K562 (cell line): Measurements from ENCODE around the gene ARHGAP42. TPM values are rescaled to one million over a fixed set of nuclear protein-coding genes. Genes with fewer than 3 reads are reported as not detected.

Experiments
- ATAC-seq: fragments of 200-7000 bp; cut with Tn5 transposase; 3 replicates; pipeline ENCODE4 v1.9.1; 2020; ENCODE audit warnings: moderate library complexity
- BruUV-seq: library from RNA; stranded (reverse); fragments of 400-500 nt; replicated peaks from 2 replicates; lab custom pipeline; 2021; lab: Mats Ljungman, UMichigan
- CTCF ChIA-PET: fragments of 300-600 bp; formaldehyde crosslinking; extraction: SDS; loops from one replicate; lab custom pipeline; 2021; ENCODE audit warnings: low intra/inter-chr PET ratio; lab: Yijun Ruan, JAX
- POLR2A ChIA-PET: fragments of 300-600, 350-650 bp; sonication (Branson Sonifier 250); formaldehyde crosslinking; extraction: SDS; loops from one replicate; lab custom pipeline; 2021; ENCODE audit warnings: antibody characterized with exemption, inconsistent platforms; lab: Yijun Ruan, JAX
- DNase-seq, 4 experiments: peaks; one replicate each; pipeline versions ENCODE4 v3.0.0 to v3.0.0-alpha.2; 2011 to 2018; ENCODE audit warnings: low spot score in 3 of 4, mixed read lengths in 3 of 4; ENCODE audit errors: extremely low read depth in 1 of 4
- FAIRE-seq: peaks from 2 replicates; lab custom pipeline; 2011; peaks lifted over from hg19 to GRCh38; lab: Jason Lieb, UNC
- H2AFZ ChIP-seq: 2 replicates; pipeline ENCODE4 v1.6.0; 2011; ENCODE audit warnings: low read depth, low read length, control low read depth, inconsistent platforms
- H3K27ac ChIP-seq: fragments of 200-600 bp; 3 replicates; pipeline ENCODE4 v1.8.0; 2011; ENCODE audit warnings: low read depth, mild to moderate bottlenecking, control low read depth, inconsistent platforms, low read length, moderate library complexity, mixed read lengths; ENCODE audit errors: extremely low read depth
- H3K27me3 ChIP-seq, 2 experiments: fragments of 300-600 bp in 1 of 2; 2 replicates in 1 of 2; 3 replicates in 1 of 2; pipeline versions ENCODE4 v1.6.0 to v1.8.0; 2011; ENCODE audit warnings: inconsistent platforms in 2 of 2, low read length in 2 of 2, mild to moderate bottlenecking in 1 of 2, mixed read lengths in 1 of 2, moderate library complexity in 1 of 2; ENCODE audit not compliant: control insufficient read depth in 2 of 2, insufficient read depth in 2 of 2
- H3K36me3 ChIP-seq: fragments of 300-600 bp; 3 replicates; pipeline ENCODE4 v1.8.0; 2011; ENCODE audit warnings: mild to moderate bottlenecking, low read length, inconsistent platforms; ENCODE audit not compliant: control insufficient read depth, insufficient read depth
- H3K4me1 ChIP-seq, 2 experiments: fragments of 200-600 bp in 1 of 2; replicated peaks in 1 of 2; 2 replicates in 1 of 2; 3 replicates in 1 of 2; pipeline versions ENCODE4 v1.5.1 to v1.8.0; 2011; ENCODE audit warnings: inconsistent platforms in 2 of 2, low read length in 2 of 2, mild to moderate bottlenecking in 1 of 2, mixed read lengths in 1 of 2, moderate library complexity in 1 of 2; ENCODE audit not compliant: control insufficient read depth in 2 of 2, insufficient read depth in 2 of 2
- H3K4me2 ChIP-seq: 2 replicates; pipeline ENCODE4 v1.6.1; 2011; ENCODE audit warnings: low read length, control low read depth, inconsistent platforms, mixed read lengths; ENCODE audit not compliant: insufficient read depth
- H3K4me3 ChIP-seq: fragments of 200-600 bp; sonication (generic), shearing (Covaris generic); 2 replicates; pipeline ENCODE4 v1.5.1; 2016; ENCODE audit warnings: control low read depth, inconsistent platforms
- H3K79me2 ChIP-seq: fragments of 200-600 bp; 3 replicates; pipeline ENCODE4 v1.8.0; 2011; ENCODE audit warnings: low read length, inconsistent platforms; ENCODE audit not compliant: control insufficient read depth, insufficient read depth
- H3K9ac ChIP-seq, 2 experiments: 2 replicates each; pipeline versions ENCODE4 v1.6.0 to v1.6.1; 2011; ENCODE audit warnings: low read depth in 2 of 2, low read length in 2 of 2, control low read depth in 1 of 2, inconsistent platforms in 1 of 2, mild to moderate bottlenecking in 1 of 2, mixed read lengths in 1 of 2; ENCODE audit not compliant: insufficient read depth in 1 of 2
- H3K9me1 ChIP-seq: one replicate; pipeline ENCODE4 v1.6.0; 2011; ENCODE audit warnings: inconsistent platforms, mild to moderate bottlenecking, low read length, moderate library complexity; ENCODE audit not compliant: control insufficient read depth, insufficient read depth
- H3K9me3 ChIP-seq: replicated peaks from 2 replicates; pipeline ENCODE4 v1.5.1; 2011; ENCODE audit warnings: low read depth, low read length, inconsistent platforms; ENCODE audit not compliant: control insufficient read depth, insufficient read depth
- H4K20me1 ChIP-seq: replicated peaks from 2 replicates; pipeline ENCODE4 v1.6.1; 2011; ENCODE audit warnings: low read length, inconsistent platforms, mixed read lengths; ENCODE audit not compliant: control insufficient read depth, insufficient read depth
- ARID1B ChIP-seq: fragments of 450-650 bp; IDR thresholded peaks from 2 replicates; pipeline ENCODE4 v1.6.1; 2016; ENCODE audit warnings: antibody characterized with exemption, mild to moderate bottlenecking, inconsistent platforms
- ATF2 ChIP-seq: sonication (generic); formaldehyde crosslinking; IDR thresholded peaks from 2 replicates; pipeline ENCODE4 v1.8.1; 2022; ENCODE audit warnings: missing genetic modification reagents
- CBX3 ChIP-seq, 2 experiments: IDR thresholded peaks; 1 replicate in 1 of 2; 2 replicates in 1 of 2; pipeline ENCODE4 v1.6.1; 2012; ENCODE audit warnings: inconsistent platforms in 2 of 2, low read length in 2 of 2, borderline replicate concordance in 1 of 2, control low read depth in 1 of 2
- CREB3L1 ChIP-seq: fragments of 450-650 bp; IDR thresholded peaks from 2 replicates; pipeline ENCODE4 v1.6.1; 2014; ENCODE audit warnings: low read depth, mild to moderate bottlenecking, moderate library complexity, borderline replicate concordance
- FOXM1 ChIP-seq, 2 experiments: fragments of 450-650 bp in 1 of 2; sonication (generic) in 1 of 2; formaldehyde crosslinking in 1 of 2; IDR thresholded peaks; 2 replicates each; pipeline versions ENCODE4 v1.6.1 to v1.9.0; 2017 to 2022; ENCODE audit warnings: low read depth in 2 of 2, mild to moderate bottlenecking in 2 of 2, missing genetic modification reagents in 1 of 2, moderate library complexity in 1 of 2
- HMG20B ChIP-seq: fragments of 250-450 bp; sonication (Bioruptor Pico); IDR thresholded peaks from 2 replicates; pipeline ENCODE4 v1.5.0; 2021; ENCODE audit warnings: mild to moderate bottlenecking
- ID3 ChIP-seq, 2 experiments: fragments of 250-450 bp in 1 of 2; fragments of 450-650 bp in 1 of 2; sonication (Bioruptor Pico) in 1 of 2; IDR thresholded peaks; 2 replicates each; pipeline versions ENCODE4 v1.6.1 to v1.8.0; 2016 to 2021; ENCODE audit warnings: mild to moderate bottlenecking in 2 of 2, moderate library complexity in 2 of 2, missing compliant biosample characterization in 1 of 2, missing genetic modification characterization in 1 of 2
- NFE2 ChIP-seq: IDR thresholded peaks from 2 replicates; pipeline ENCODE4 v1.6.1; 2014; ENCODE audit warnings: antibody characterized with exemption, low read depth
- PCBP1 ChIP-seq: fragments of 200-400 bp; formaldehyde crosslinking; IDR thresholded peaks from 2 replicates; pipeline ENCODE4 v1.6.1; 2018; ENCODE audit warnings: mild to moderate bottlenecking, low read depth, low read length; ENCODE audit not compliant: poor library complexity, severe bottlenecking
- POLR2A ChIP-seq: fragments of 450-650 bp; conservative IDR thresholded peaks from 2 replicates; pipeline ENCODE4 v1.6.1; 2016
- ZNF274 ChIP-seq: IDR thresholded peaks from 2 replicates; pipeline ENCODE4 v1.6.1; 2011; ENCODE audit warnings: low read depth, mild to moderate bottlenecking, low read length, moderate library complexity, borderline replicate concordance
- WGBS: fragments of 100-300 bp; shearing (Covaris generic); methylation state at CpG from one replicate; pipeline ENCODE4 v1.1.6; 2016; ENCODE audit warnings: low coverage, mixed read lengths; ENCODE audit not compliant: insufficient coverage; ENCODE audit errors: missing lambda C conversion rate; 5-methylcytosine and 5-hydroxymethylcytosine counted together
- in situ Hi-C: fragments of 300-500 bp; cut with MboI; formaldehyde crosslinking; loops from 4 replicates; pipeline ENCODE4 v1.15.0; 2018; ENCODE audit warnings: inconsistent platforms, mixed read lengths
- intact Hi-C: fragments of 100-400 bp; cut with micrococcal nuclease; formaldehyde crosslinking; loops from 2 replicates; pipeline ENCODE4 v1.14.2; 2022
- polyA plus RNA-seq, 8 experiments: library from polyadenylated mRNA; depleted of rRNA in 4 of 8; stranded (reverse) in 5 of 8; unstranded in 3 of 8; fragments of >200 nt; fragmentation: Nextera tagmentation in 2 of 8; fragmentation: Illumina TruSeq in 1 of 8; extraction: Ambion mirVana in 2 of 8; extraction: Trizol in 1 of 8; gene quantifications; 2 replicates each; pipeline versions ENCODE4 v1.2.1 to v1.2.3, GENCODE V29; 2011 to 2014; ENCODE audit warnings: inconsistent platforms in 1 of 8, missing spikeins in 1 of 8
- total RNA-seq, 7 experiments: library from RNA; depleted of rRNA in 6 of 7; stranded (reverse); fragments of >200 nt in 6 of 7; fragmentation: Illumina TruSeq in 2 of 7; extraction: Trizol in 2 of 7; gene quantifications; 2 replicates each; pipeline versions ENCODE4 v1.2.1 to v1.2.3, GENCODE V29; 2011 to 2021; ENCODE audit warnings: low replicate concordance in 1 of 7

The ARHGAP42 gene
- total and polyA plus RNA-seq, 9 of the 15 experiments (the other 6 are each of a cell fraction or from before 2014, with no cell fraction given) = 0.95 to 6.1 (median 2.4) TPM

GRCh38 chr11:100667449-100667848, 19.6 kb upstream of the ARHGAP42 start:
- Histone ChIP-seq H2AFZ (no peak overlapping the region), H3K4me3 (no peak overlapping the region), H3K79me2 (no peaks in the 10 kb centered on the region), H3K27ac (no peak overlapping the region), H3K4me1 (no peaks in the 10 kb centered on the region; a peak in 1 of 5 replicates), H3K36me3 (no peaks in the 10 kb centered on the region), H3K27me3 (no peaks in the 10 kb centered on the region), H3K4me2 (no peak overlapping the region), H4K20me1 (no peaks in the 10 kb centered on the region), H3K9me1 (no peaks in the 10 kb centered on the region), H3K9me3 (no peaks in the 10 kb centered on the region), H3K9ac (no peak overlapping the region)
- 26% methylated on average over 6 of the region's 6 CpGs for WGBS
- FAIRE-seq (no peak), DNase-seq (no peak), ATAC-seq (no peak)
- intact Hi-C loops = no loop called here
- POLR2A ChIA-PET = interaction anchor here (0.6 kb wide), 1 partner anchor 17 kb away, joined by 3 read pairs; no protein-coding TSS in a partner anchor
- in situ Hi-C loops = no loop called here
- CTCF ChIA-PET = no interaction called here
- BruUV-seq = no TSS peak
- TF ChIP-seq POLR2A = no peak
- TF ChIP-seq CBX3 (IDR thresholded peaks at IDR 0.05; ENCODE audit: borderline replicate concordance in 1 of 2, low read length in 2 of 2) = no peak
- TF ChIP-seq ZNF274 = no peak
- no peak for TF ChIP-seq FOXM1 (IDR thresholded peaks at IDR 0.05; ENCODE audit: low read depth)
- TF ChIP-seq FOXM1 (CRISPR knock-in tag; IDR thresholded peaks at IDR 0.05; ENCODE audit: low read depth) = no peak
- TF ChIP-seq CREB3L1 = no peak
- no peak for TF ChIP-seq ID3 (CRISPR knock-in tag; IDR thresholded peaks at IDR 0.05)
- no peak for TF ChIP-seq ID3 (tag; IDR thresholded peaks at IDR 0.05)
- no peak for TF ChIP-seq HMG20B (CRISPR knock-in tag)
- no peak for TF ChIP-seq NFE2
- no peak for TF ChIP-seq PCBP1
- TF ChIP-seq ATF2 = no peak
- no peak for TF ChIP-seq ARID1B
